ENCODE measurements around the gene SLC38A9. TPM values are rescaled to one million over a fixed set of nuclear protein-coding genes. Genes with fewer than 3 reads are reported as not detected.

The SLC38A9 gene
- total RNA-seq (2022; extraction: Qiagen RNA extraction) = 20.1 to 33.6 TPM (median 23.2 TPM) in 5 replicates

GRCh38 chr5:55712023-55712859, at the start of gene SLC38A9:
Gene SLC38A9, minus strand, starts transcription at chr5:55712324. Its CDS starts 14,366 bp downstream, at chr5:55697958.

GRCh38 chr5:55737793-55738192, 25.7 kb upstream of the SLC38A9 start, which contains the start of gene DDX4:
Gene DDX4, plus strand, starts transcription at chr5:55738061. Its CDS starts 903 bp downstream, at chr5:55738964.

Other genes starting within 250 kb of the SLC38A9 start
- 29.9 to 39.8 TPM (median 35.5 TPM) in 5 replicates for gene PLPP1, start 177.4 kb downstream of the SLC38A9 start, total RNA-seq (2022; extraction: Qiagen RNA extraction)
- gene DDX4, start 25.7 kb upstream of the SLC38A9 start, total RNA-seq (2022; extraction: Qiagen RNA extraction) = 0.05 to 0.08 TPM in 2 of 5 replicates, not detected in the others
- 1.2 to 1.7 TPM (median 1.3 TPM) in 5 replicates for gene IL31RA, start 139.0 kb upstream of the SLC38A9 start, total RNA-seq (2022; extraction: Qiagen RNA extraction)